SK-N-MC (cell line): ENCODE data around the gene MEIOB.

Experiments used
- DNase-seq: peaks from one replicate; pipeline ENCODE4 v3.0.0-alpha.2; 2011; ENCODE audit warnings: low read depth, low spot score
- H3K27ac ChIP-seq: fragments of 200-600 bp; sonication (generic); 2 replicates; pipeline ENCODE4 v1.5.1; 2016; ENCODE audit warnings: mixed run types
- H3K36me3 ChIP-seq: fragments of 200-600 bp; sonication (generic); 2 replicates; pipeline ENCODE4 v1.6.1; 2017; ENCODE audit warnings: antibody characterized with exemption, low read length, mixed read lengths; ENCODE audit not compliant: insufficient read depth
- H3K4me3 ChIP-seq: fragments of 200-600 bp; sonication (generic); 2 replicates; pipeline ENCODE4 v1.5.1; 2016
- H3K9ac ChIP-seq: fragments of 200-600 bp; sonication (generic); 2 replicates; pipeline ENCODE4 v1.8.0; 2017; ENCODE audit warnings: mixed run types, mixed read lengths; ENCODE audit not compliant: insufficient read length
- H3K9me3 ChIP-seq: fragments of 200-600 bp; sonication (generic); 2 replicates; pipeline ENCODE4 v1.6.1; 2017; ENCODE audit warnings: low read depth, mild to moderate bottlenecking, antibody characterized with exemption, low read length, moderate library complexity, mixed read lengths
- EZH2 ChIP-seq: fragments of 200-600 bp; sonication (generic); IDR thresholded peaks from one replicate; pipeline ENCODE4 v1.6.1; 2017; ENCODE audit warnings: antibody characterized with exemption
- FOXP2 ChIP-seq: optimal IDR thresholded peaks from 2 replicates; pipeline ENCODE3; 2011; ENCODE audit warnings: mild to moderate bottlenecking, moderate library complexity; ENCODE audit not compliant: insufficient read depth; ENCODE audit errors: extremely low read length, control extremely low read depth
- POLR2AphosphoS5 ChIP-seq: IDR thresholded peaks from 2 replicates; pipeline ENCODE4 v1.6.1; 2012; ENCODE audit warnings: mild to moderate bottlenecking, low read depth, low read length, borderline replicate concordance

Gene MEIOB

GRCh38 chr16:1858189-1858865 is 13.6 kb downstream of the MEIOB start:
- H3K36me3 ChIP-seq, result peaks cover 3% of the 10 kb centered on the region; the same call in 1 of the 2 replicates
- TF ChIP-seq FOXP2, result no peak
- TF ChIP-seq POLR2AphosphoS5, result no peak
- TF ChIP-seq EZH2, result no peak
- no peak overlapping the region for H3K27ac ChIP-seq
- DNase-seq, result no peak
- no peak overlapping the region for H3K4me3 ChIP-seq
- H3K9ac ChIP-seq, result no peak overlapping the region
- H3K9me3 ChIP-seq, result no peaks in the 10 kb centered on the region

GRCh38 chr16:1857433-1858097 is 14.4 kb downstream of the MEIOB start:
- no peaks in the 10 kb centered on the region for H3K9me3 ChIP-seq
- no peak overlapping the region for H3K4me3 ChIP-seq
- no peak for DNase-seq
- TF ChIP-seq FOXP2, result no peak
- no peak for TF ChIP-seq EZH2
- no peak for TF ChIP-seq POLR2AphosphoS5
- no peak overlapping the region for H3K27ac ChIP-seq
- peaks cover 3% of the 10 kb centered on the region; the same call in 1 of the 2 replicates for H3K36me3 ChIP-seq
- H3K9ac ChIP-seq, result no peak overlapping the region

GRCh38 chr16:1851793-1852192 is 20.2 kb downstream of the MEIOB start:
- TF ChIP-seq FOXP2 (no peak), EZH2 (no peak), POLR2AphosphoS5 (no peak)
- H3K27ac ChIP-seq, result no peak overlapping the region
- no peaks in the 10 kb centered on the region for H3K36me3 ChIP-seq
- no peaks in the 10 kb centered on the region for H3K9me3 ChIP-seq
- H3K9ac ChIP-seq, result no peak overlapping the region
- no peak for DNase-seq
- no peak overlapping the region for H3K4me3 ChIP-seq

- H3K4me3 ChIP-seq, result no peak overlapping the region
- H3K9me3 ChIP-seq, result no peaks in the 10 kb centered on the region
- H3K36me3 ChIP-seq, result no peaks in the 10 kb centered on the region
- no peak overlapping the region for H3K27ac ChIP-seq
- no peak for DNase-seq
- H3K9ac ChIP-seq, result no peak overlapping the region
- no peak for TF ChIP-seq EZH2
- TF ChIP-seq FOXP2, result no peak
- no peak for TF ChIP-seq POLR2AphosphoS5
Observed at GRCh38 chr16:1850981-1851380, 21.0 kb downstream of the MEIOB start.

GRCh38 chr16:1846416-1846815 is 25.5 kb downstream of the MEIOB start:
- no peak overlapping the region for H3K4me3 ChIP-seq
- no peaks in the 10 kb centered on the region for H3K36me3 ChIP-seq
- H3K9ac ChIP-seq, result no peak overlapping the region
- H3K27ac ChIP-seq, result no peak overlapping the region
- no peak for DNase-seq
- TF ChIP-seq FOXP2 (no peak), POLR2AphosphoS5 (no peak), EZH2 (no peak)
- no peaks in the 10 kb centered on the region for H3K9me3 ChIP-seq

- H3K9ac ChIP-seq, result no peak overlapping the region
- no peak for TF ChIP-seq FOXP2
- no peak for TF ChIP-seq EZH2
- no peak for TF ChIP-seq POLR2AphosphoS5
- H3K27ac ChIP-seq, result no peak overlapping the region
- no peak overlapping the region for H3K4me3 ChIP-seq
- no peaks in the 10 kb centered on the region for H3K36me3 ChIP-seq
- H3K9me3 ChIP-seq, result no peaks in the 10 kb centered on the region
- DNase-seq, result no peak
Observed at GRCh38 chr16:1845985-1846384, 26.0 kb downstream of the MEIOB start.

GRCh38 chr16:1839554-1839953 is 32.4 kb downstream of the MEIOB start:
- TF ChIP-seq EZH2, result no peak
- TF ChIP-seq POLR2AphosphoS5, result no peak
- TF ChIP-seq FOXP2, result no peak
- peak; percentile 52 for DNase-seq
- H3K27ac ChIP-seq, result peak overlapping the region; percentile 77
- no peaks in the 10 kb centered on the region for H3K9me3 ChIP-seq
- no peaks in the 10 kb centered on the region for H3K36me3 ChIP-seq
- 0 out of 2 replicates have a peak overlapping the region, but pooled peaks have one; percentile 1 for H3K4me3 ChIP-seq
- H3K9ac ChIP-seq, result peak overlapping the region; percentile 51

GRCh38 chr16:1834096-1834495 is 37.9 kb downstream of the MEIOB start:
- Histone ChIP-seq H3K36me3 (no peaks in the 10 kb centered on the region), H3K9ac (no peak overlapping the region), H3K9me3 (no peaks in the 10 kb centered on the region), H3K27ac (no peak overlapping the region), H3K4me3 (no peak overlapping the region)
- TF ChIP-seq EZH2 (no peak), POLR2AphosphoS5 (no peak), FOXP2 (no peak)
- DNase-seq, result no peak

GRCh38 chr16:1832838-1833454 is 39.0 kb downstream of the MEIOB start:
- TF ChIP-seq EZH2 (no peak), POLR2AphosphoS5 (no peak)
- DNase-seq, result no peak
- H3K27ac ChIP-seq, result no peak overlapping the region
- H3K9ac ChIP-seq, result no peak overlapping the region
- H3K36me3 ChIP-seq, result no peaks in the 10 kb centered on the region
- no peak overlapping the region for H3K4me3 ChIP-seq
- no peaks in the 10 kb centered on the region for H3K9me3 ChIP-seq
